ENCODE results near the gene DVL1.

DVL1 gene

GRCh38 chr1:1365875-1366698 is 16.9 kb upstream of the DVL1 start:
- Mint-ChIP-seq H3K27ac (no peak overlapping the region), H3K4me1 (ENCODE audit: low read depth) (peaks cover 2% of the 10 kb centered on the region), H3K9me3 (no peaks in the 10 kb centered on the region), H3K27me3 (peaks cover 2% of the 10 kb centered on the region), H3K36me3 (ENCODE audit: low read depth) (no peaks in the 10 kb centered on the region), H3K4me3 (no peak overlapping the region)
- DNase-seq = no peak

- Mint-ChIP-seq H3K27ac (no peak overlapping the region), H3K9me3 (no peaks in the 10 kb centered on the region), H3K36me3 (ENCODE audit: low read depth) (no peaks in the 10 kb centered on the region), H3K4me3 (no peak overlapping the region), H3K4me1 (ENCODE audit: low read depth) (peaks cover 2% of the 10 kb centered on the region), H3K27me3 (peaks cover 8% of the 10 kb centered on the region)
- no peak for DNase-seq
These were observed 15.0 kb upstream of the DVL1 start for GRCh38 chr1:1364266-1364665.

- Mint-ChIP-seq H3K4me1 (ENCODE audit: low read depth) (peaks cover 11% of the 10 kb centered on the region), H3K27me3 (peaks cover 18% of the 10 kb centered on the region), H3K9me3 (no peaks in the 10 kb centered on the region), H3K4me3 (no peak overlapping the region), H3K27ac (no peak overlapping the region), H3K36me3 (ENCODE audit: low read depth) (no peaks in the 10 kb centered on the region)
- no peak for DNase-seq
These were observed 12.8 kb upstream of the DVL1 start for GRCh38 chr1:1361982-1362423.

GRCh38 chr1:1361233-1361981 is 12.2 kb upstream of the DVL1 start:
- no peak overlapping the region for H3K27ac Mint-ChIP-seq
- no peak overlapping the region for H3K4me3 Mint-ChIP-seq
- DNase-seq = no peak
- no peaks in the 10 kb centered on the region for H3K9me3 Mint-ChIP-seq
- H3K4me1 Mint-ChIP-seq (ENCODE audit: low read depth) = peaks cover 11% of the 10 kb centered on the region
- peaks cover 21% of the 10 kb centered on the region for H3K27me3 Mint-ChIP-seq
- no peaks in the 10 kb centered on the region for H3K36me3 Mint-ChIP-seq (ENCODE audit: low read depth)

- H3K9me3 Mint-ChIP-seq = no peaks in the 10 kb centered on the region
- no peak overlapping the region for H3K4me3 Mint-ChIP-seq
- no peak for DNase-seq
- H3K27me3 Mint-ChIP-seq = peaks cover 21% of the 10 kb centered on the region
- H3K36me3 Mint-ChIP-seq (ENCODE audit: low read depth) = no peaks in the 10 kb centered on the region
- H3K4me1 Mint-ChIP-seq (ENCODE audit: low read depth) = peaks cover 11% of the 10 kb centered on the region
- no peak overlapping the region for H3K27ac Mint-ChIP-seq
These were observed 11.4 kb upstream of the DVL1 start for GRCh38 chr1:1360506-1361169.

- peaks cover 11% of the 10 kb centered on the region for H3K4me1 Mint-ChIP-seq (ENCODE audit: low read depth)
- no peak overlapping the region for H3K27ac Mint-ChIP-seq
- H3K9me3 Mint-ChIP-seq = no peaks in the 10 kb centered on the region
- no peak overlapping the region for H3K4me3 Mint-ChIP-seq
- DNase-seq = no peak
- no peaks in the 10 kb centered on the region for H3K36me3 Mint-ChIP-seq (ENCODE audit: low read depth)
- peaks cover 21% of the 10 kb centered on the region for H3K27me3 Mint-ChIP-seq
These were observed 10.6 kb upstream of the DVL1 start for GRCh38 chr1:1359664-1360468.

GRCh38 chr1:1359308-1359663 is 10.1 kb upstream of the DVL1 start:
- no peak overlapping the region for H3K4me3 Mint-ChIP-seq
- peaks cover 22% of the 10 kb centered on the region for H3K27me3 Mint-ChIP-seq
- H3K27ac Mint-ChIP-seq = no peak overlapping the region
- H3K4me1 Mint-ChIP-seq (ENCODE audit: low read depth) = peaks cover 11% of the 10 kb centered on the region
- no peak for DNase-seq
- no peaks in the 10 kb centered on the region for H3K9me3 Mint-ChIP-seq
- no peaks in the 10 kb centered on the region for H3K36me3 Mint-ChIP-seq (ENCODE audit: low read depth)

- Mint-ChIP-seq H3K4me1 (ENCODE audit: low read depth) (peaks cover 13% of the 10 kb centered on the region), H3K27ac (no peak within 1 kb of the TSS), H3K36me3 (ENCODE audit: low read depth) (no peaks in the 10 kb centered on the region), H3K4me3 (no peak within 1 kb of the TSS), H3K27me3 (peaks cover 28% of the 10 kb centered on the region), H3K9me3 (no peaks in the 10 kb centered on the region)
- DNase-seq = no peak
These were observed 9.4 kb upstream of the DVL1 start, which contains the start of gene MXRA8 for GRCh38 chr1:1358433-1359271. Gene MXRA8, minus strand, starts transcription at chr1:1358555. Its CDS starts 51 bp downstream, at chr1:1358504.

- no peaks in the 10 kb centered on the region for H3K9me3 Mint-ChIP-seq
- H3K4me1 Mint-ChIP-seq (ENCODE audit: low read depth) = peaks cover 13% of the 10 kb centered on the region
- peaks cover 35% of the 10 kb centered on the region for H3K27me3 Mint-ChIP-seq
- DNase-seq = no peak
- H3K36me3 Mint-ChIP-seq (ENCODE audit: low read depth) = no peaks in the 10 kb centered on the region
- H3K4me3 Mint-ChIP-seq = no peak overlapping the region
- H3K27ac Mint-ChIP-seq = no peak overlapping the region
These were observed 8.7 kb upstream of the DVL1 start for GRCh38 chr1:1357871-1358432.

GRCh38 chr1:1356796-1357401 is 7.7 kb upstream of the DVL1 start:
- Mint-ChIP-seq H3K9me3 (no peaks in the 10 kb centered on the region), H3K4me1 (ENCODE audit: low read depth) (peaks cover 18% of the 10 kb centered on the region), H3K27me3 (peaks cover 44% of the 10 kb centered on the region), H3K4me3 (no peak overlapping the region), H3K36me3 (ENCODE audit: low read depth) (no peaks in the 10 kb centered on the region), H3K27ac (no peak overlapping the region)
- DNase-seq = no peak

- H3K27me3 Mint-ChIP-seq = peaks cover 43% of the 10 kb centered on the region
- no peak overlapping the region for H3K27ac Mint-ChIP-seq
- DNase-seq = no peak
- no peaks in the 10 kb centered on the region for H3K9me3 Mint-ChIP-seq
- no peaks in the 10 kb centered on the region for H3K36me3 Mint-ChIP-seq (ENCODE audit: low read depth)
- H3K4me3 Mint-ChIP-seq = no peak overlapping the region
- peaks cover 18% of the 10 kb centered on the region for H3K4me1 Mint-ChIP-seq (ENCODE audit: low read depth)
These were observed 7.1 kb upstream of the DVL1 start for GRCh38 chr1:1356166-1356795.

- H3K9me3 Mint-ChIP-seq = no peaks in the 10 kb centered on the region
- H3K4me1 Mint-ChIP-seq (ENCODE audit: low read depth) = peaks cover 18% of the 10 kb centered on the region
- no peak overlapping the region for H3K4me3 Mint-ChIP-seq
- peaks cover 40% of the 10 kb centered on the region for H3K27me3 Mint-ChIP-seq
- H3K27ac Mint-ChIP-seq = no peak overlapping the region
- H3K36me3 Mint-ChIP-seq (ENCODE audit: low read depth) = no peaks in the 10 kb centered on the region
- DNase-seq = no peak
These were observed 6.2 kb upstream of the DVL1 start for GRCh38 chr1:1355416-1355815.

Measured in activated T-cell treated with anti-CD3 and anti-CD28 coated beads, Interleukin-2, amount 50 U/mL, for 24 hours (primary cell).